ENCODE results near the gene SSBP3.

Gene SSBP3

DNA sequence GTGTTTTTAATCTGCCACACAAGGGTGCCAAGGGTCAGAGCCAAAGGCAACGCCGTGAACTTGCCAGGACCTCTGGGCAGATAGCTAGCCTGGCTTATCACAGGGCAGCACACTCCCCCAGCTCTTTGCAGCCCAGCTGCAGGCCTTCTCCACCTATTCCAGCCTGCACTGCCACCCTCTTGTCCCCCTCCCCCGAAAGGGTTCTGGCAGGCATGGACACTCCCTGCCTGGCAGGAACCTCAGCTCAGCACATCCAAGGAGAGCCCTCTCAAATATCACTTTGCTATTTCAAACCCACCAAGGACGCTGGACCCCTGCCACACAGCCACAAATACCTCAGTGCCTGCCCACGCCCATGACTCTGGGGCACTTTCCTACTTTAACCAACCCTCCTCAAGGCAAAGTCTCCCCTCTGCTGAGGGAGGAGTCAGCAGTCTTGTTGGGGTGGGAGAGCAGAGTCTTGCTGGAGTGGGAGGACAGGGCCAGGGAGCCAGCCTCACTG is 9.1 kb downstream of the SSBP3 start:
- TF ChIP-seq REST (IDR thresholded peaks at IDR 0.05; ENCODE audit: insufficient read depth in 1 of 2, low read depth in 2 of 2, low read length in 2 of 2) (no peak), FOXP2 (optimal IDR thresholded peaks at IDR 0.05; ENCODE audit: borderline replicate concordance, extremely low read depth, extremely low read length, insufficient read depth) (no peak), TAF1 (IDR thresholded peaks at IDR 0.05; ENCODE audit: borderline replicate concordance, insufficient read depth, low read length) (no peak), SIN3A (IDR thresholded peaks at IDR 0.05; ENCODE audit: borderline replicate concordance, insufficient read depth, low read length) (no peak), POLR2AphosphoS5 (IDR thresholded peaks at IDR 0.05; ENCODE audit: low read depth, low read length) (no peak)

DNA sequence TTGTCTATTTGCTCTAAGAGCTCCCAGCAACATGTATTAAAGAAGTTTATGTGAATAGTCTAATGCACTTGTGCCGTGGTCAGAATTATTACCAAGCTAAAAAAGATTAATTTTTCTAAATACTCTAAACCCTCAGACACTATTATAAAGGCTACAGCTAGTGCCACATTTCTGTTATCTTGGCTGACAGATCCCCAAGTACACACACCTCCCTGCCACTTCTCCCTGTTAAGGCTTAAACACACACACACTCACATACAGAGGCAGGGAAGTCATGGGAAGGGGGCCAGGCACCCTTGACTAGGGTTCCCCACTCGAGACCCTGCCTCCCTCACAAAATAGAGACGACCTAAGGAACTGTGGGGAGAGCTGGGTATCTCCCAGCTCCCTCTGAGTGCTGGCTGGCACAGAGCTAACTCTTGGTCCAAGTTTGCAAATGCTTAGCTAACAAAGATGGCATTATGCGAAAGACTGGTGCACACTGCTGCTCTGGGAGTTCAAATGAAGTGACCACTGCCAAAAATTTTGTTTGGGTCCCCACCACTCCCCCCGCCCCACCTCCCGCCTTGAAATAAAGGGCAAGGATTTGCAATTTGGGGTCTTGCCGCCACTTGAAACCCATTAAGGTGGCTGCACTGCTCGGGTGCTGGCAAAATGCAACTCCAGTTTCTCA is 9.8 kb downstream of the SSBP3 start:
- TF ChIP-seq FOXP2 (optimal IDR thresholded peaks at IDR 0.05; ENCODE audit: borderline replicate concordance, extremely low read depth, extremely low read length, insufficient read depth) (no peak), POLR2AphosphoS5 (IDR thresholded peaks at IDR 0.05; ENCODE audit: low read depth, low read length) (no peak), TAF1 (IDR thresholded peaks at IDR 0.05; ENCODE audit: borderline replicate concordance, insufficient read depth, low read length) (no peak), REST (IDR thresholded peaks at IDR 0.05; ENCODE audit: insufficient read depth in 1 of 2, low read depth in 2 of 2, low read length in 2 of 2) (no peak), SIN3A (IDR thresholded peaks at IDR 0.05; ENCODE audit: borderline replicate concordance, insufficient read depth, low read length) (no peak)

DNA sequence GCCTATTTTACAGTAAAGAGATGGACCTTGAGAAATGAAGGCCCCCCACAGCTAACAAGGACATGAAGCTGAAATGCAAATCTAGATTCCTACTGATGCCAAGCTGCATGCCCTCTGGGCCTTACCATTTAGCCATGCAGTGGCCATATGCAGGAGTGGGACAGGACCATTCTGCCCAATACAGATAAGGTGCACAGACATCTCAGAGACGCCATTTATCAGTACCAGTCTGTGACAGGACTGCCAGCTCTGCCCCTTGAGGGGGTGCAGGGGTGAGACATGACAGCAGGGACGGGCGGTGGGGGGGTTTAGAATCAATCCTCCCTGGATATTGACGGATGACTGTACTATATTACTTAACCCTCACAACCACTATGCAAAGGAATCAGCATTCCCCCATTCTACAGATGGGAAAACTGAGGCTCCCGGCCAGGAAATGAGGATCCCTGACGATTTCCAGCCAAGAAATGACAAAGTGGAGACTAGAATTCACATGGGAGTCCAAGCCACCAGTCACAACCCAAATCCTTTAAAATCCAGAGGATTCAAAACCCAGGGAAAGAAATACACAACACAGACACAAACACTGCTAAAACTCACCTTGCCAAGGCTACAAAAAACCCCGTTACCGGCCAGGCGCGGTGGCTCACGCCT is 10.8 kb downstream of the SSBP3 start:
- TF ChIP-seq TAF1 (IDR thresholded peaks at IDR 0.05; ENCODE audit: borderline replicate concordance, insufficient read depth, low read length) (no peak), REST (IDR thresholded peaks at IDR 0.05; ENCODE audit: insufficient read depth in 1 of 2, low read depth in 2 of 2, low read length in 2 of 2) (no peak), SIN3A (IDR thresholded peaks at IDR 0.05; ENCODE audit: borderline replicate concordance, insufficient read depth, low read length) (no peak), POLR2AphosphoS5 (IDR thresholded peaks at IDR 0.05; ENCODE audit: low read depth, low read length) (no peak), FOXP2 (optimal IDR thresholded peaks at IDR 0.05; ENCODE audit: borderline replicate concordance, extremely low read depth, extremely low read length, insufficient read depth) (no peak)

DNA sequence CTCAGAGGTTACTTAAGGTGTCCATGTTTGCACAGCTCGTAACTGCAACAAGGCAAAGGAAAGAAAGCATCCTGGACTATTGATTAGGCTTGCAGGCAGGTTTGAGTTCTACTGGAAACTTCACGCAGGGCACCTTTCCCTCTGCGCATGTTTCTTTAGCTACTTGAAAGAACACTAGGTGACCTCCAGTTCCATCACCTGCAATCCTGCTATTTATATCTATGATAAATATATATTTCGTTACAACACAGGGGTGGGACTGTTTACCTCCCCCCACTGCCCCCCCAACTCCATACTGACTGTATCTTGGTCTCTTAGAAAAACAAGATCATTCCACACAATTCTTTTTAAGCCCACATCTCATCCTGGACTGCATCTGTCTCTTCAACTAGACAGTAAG is 12.1 kb downstream of the SSBP3 start:
- TF ChIP-seq REST (IDR thresholded peaks at IDR 0.05; ENCODE audit: insufficient read depth in 1 of 2, low read depth in 2 of 2, low read length in 2 of 2) (no peak), TAF1 (IDR thresholded peaks at IDR 0.05; ENCODE audit: borderline replicate concordance, insufficient read depth, low read length) (no peak), POLR2AphosphoS5 (IDR thresholded peaks at IDR 0.05; ENCODE audit: low read depth, low read length) (no peak), FOXP2 (optimal IDR thresholded peaks at IDR 0.05; ENCODE audit: borderline replicate concordance, extremely low read depth, extremely low read length, insufficient read depth) (no peak), SIN3A (IDR thresholded peaks at IDR 0.05; ENCODE audit: borderline replicate concordance, insufficient read depth, low read length) (no peak)

All from PFSK-1 (cell line).